K562 (cell line): ENCODE measurements around the gene BTBD10. TPM values are rescaled to one million over a fixed set of nuclear protein-coding genes. Genes with fewer than 3 reads are reported as not detected.
A peak's percentile ranks its signal among the peaks of the same experiment; 100 is the strongest.

Experiments used
- ATAC-seq: fragments of 200-7000 bp; cut with Tn5 transposase; 3 replicates; pipeline ENCODE4 v1.9.1; 2020; ENCODE audit warnings: moderate library complexity
- BruUV-seq: library from RNA; stranded (reverse); fragments of 400-500 nt; replicated peaks from 2 replicates; lab custom pipeline; 2021; lab: Mats Ljungman, UMichigan
- CTCF ChIA-PET: fragments of 300-600 bp; formaldehyde crosslinking; extraction: SDS; loops from one replicate; lab custom pipeline; 2021; ENCODE audit warnings: low intra/inter-chr PET ratio; lab: Yijun Ruan, JAX
- POLR2A ChIA-PET: fragments of 300-600, 350-650 bp; sonication (Branson Sonifier 250); formaldehyde crosslinking; extraction: SDS; loops from one replicate; lab custom pipeline; 2021; ENCODE audit warnings: antibody characterized with exemption, inconsistent platforms; lab: Yijun Ruan, JAX
- DNase-seq, 4 experiments: peaks; one replicate each; pipeline versions ENCODE4 v3.0.0 to v3.0.0-alpha.2; 2011 to 2018; ENCODE audit warnings: low spot score in 3 of 4, mixed read lengths in 3 of 4; ENCODE audit errors: extremely low read depth in 1 of 4
- FAIRE-seq: peaks from 2 replicates; lab custom pipeline; 2011; peaks lifted over from hg19 to GRCh38; lab: Jason Lieb, UNC
- H2AFZ ChIP-seq: 2 replicates; pipeline ENCODE4 v1.6.0; 2011; ENCODE audit warnings: low read depth, low read length, control low read depth, inconsistent platforms
- H3K27ac ChIP-seq: fragments of 200-600 bp; 3 replicates; pipeline ENCODE4 v1.8.0; 2011; ENCODE audit warnings: low read depth, mild to moderate bottlenecking, control low read depth, inconsistent platforms, low read length, moderate library complexity, mixed read lengths; ENCODE audit errors: extremely low read depth
- H3K27me3 ChIP-seq, 2 experiments: fragments of 300-600 bp in 1 of 2; 2 replicates in 1 of 2; 3 replicates in 1 of 2; pipeline versions ENCODE4 v1.6.0 to v1.8.0; 2011; ENCODE audit warnings: inconsistent platforms in 2 of 2, low read length in 2 of 2, mild to moderate bottlenecking in 1 of 2, mixed read lengths in 1 of 2, moderate library complexity in 1 of 2; ENCODE audit not compliant: control insufficient read depth in 2 of 2, insufficient read depth in 2 of 2
- H3K36me3 ChIP-seq: fragments of 300-600 bp; 3 replicates; pipeline ENCODE4 v1.8.0; 2011; ENCODE audit warnings: mild to moderate bottlenecking, low read length, inconsistent platforms; ENCODE audit not compliant: control insufficient read depth, insufficient read depth
- H3K4me1 ChIP-seq, 2 experiments: fragments of 200-600 bp in 1 of 2; replicated peaks in 1 of 2; 2 replicates in 1 of 2; 3 replicates in 1 of 2; pipeline versions ENCODE4 v1.5.1 to v1.8.0; 2011; ENCODE audit warnings: inconsistent platforms in 2 of 2, low read length in 2 of 2, mild to moderate bottlenecking in 1 of 2, mixed read lengths in 1 of 2, moderate library complexity in 1 of 2; ENCODE audit not compliant: control insufficient read depth in 2 of 2, insufficient read depth in 2 of 2
- H3K4me2 ChIP-seq: 2 replicates; pipeline ENCODE4 v1.6.1; 2011; ENCODE audit warnings: low read length, control low read depth, inconsistent platforms, mixed read lengths; ENCODE audit not compliant: insufficient read depth
- H3K4me3 ChIP-seq: fragments of 200-600 bp; sonication (generic), shearing (Covaris generic); 2 replicates; pipeline ENCODE4 v1.5.1; 2016; ENCODE audit warnings: control low read depth, inconsistent platforms
- H3K79me2 ChIP-seq: fragments of 200-600 bp; 3 replicates; pipeline ENCODE4 v1.8.0; 2011; ENCODE audit warnings: low read length, inconsistent platforms; ENCODE audit not compliant: control insufficient read depth, insufficient read depth
- H3K9ac ChIP-seq, 2 experiments: 2 replicates each; pipeline versions ENCODE4 v1.6.0 to v1.6.1; 2011; ENCODE audit warnings: low read depth in 2 of 2, low read length in 2 of 2, control low read depth in 1 of 2, inconsistent platforms in 1 of 2, mild to moderate bottlenecking in 1 of 2, mixed read lengths in 1 of 2; ENCODE audit not compliant: insufficient read depth in 1 of 2
- H3K9me1 ChIP-seq: one replicate; pipeline ENCODE4 v1.6.0; 2011; ENCODE audit warnings: inconsistent platforms, mild to moderate bottlenecking, low read length, moderate library complexity; ENCODE audit not compliant: control insufficient read depth, insufficient read depth
- H3K9me3 ChIP-seq: replicated peaks from 2 replicates; pipeline ENCODE4 v1.5.1; 2011; ENCODE audit warnings: low read depth, low read length, inconsistent platforms; ENCODE audit not compliant: control insufficient read depth, insufficient read depth
- H4K20me1 ChIP-seq: replicated peaks from 2 replicates; pipeline ENCODE4 v1.6.1; 2011; ENCODE audit warnings: low read length, inconsistent platforms, mixed read lengths; ENCODE audit not compliant: control insufficient read depth, insufficient read depth
- AFF4 ChIP-seq: sonication (generic); formaldehyde crosslinking; IDR thresholded peaks from 2 replicates; pipeline ENCODE4 v1.8.0; 2023; ENCODE audit warnings: mild to moderate bottlenecking, missing genetic modification reagents
- CBX1 ChIP-seq: sonication (generic); IDR thresholded peaks from 2 replicates; pipeline ENCODE4 v1.6.1; 2016; ENCODE audit warnings: antibody characterized with exemption, low read depth, mild to moderate bottlenecking
- CBX3 ChIP-seq, 2 experiments: IDR thresholded peaks; 1 replicate in 1 of 2; 2 replicates in 1 of 2; pipeline ENCODE4 v1.6.1; 2012; ENCODE audit warnings: inconsistent platforms in 2 of 2, low read length in 2 of 2, borderline replicate concordance in 1 of 2, control low read depth in 1 of 2
- CTCFL ChIP-seq: IDR thresholded peaks from 2 replicates; pipeline ENCODE4 v1.6.1; 2011; ENCODE audit warnings: borderline replicate concordance, low read depth, mild to moderate bottlenecking, moderate library complexity, low read length; ENCODE audit not compliant: insufficient read depth, poor library complexity, severe bottlenecking
- HDAC8 ChIP-seq: fragments of 450-650 bp; IDR thresholded peaks from 2 replicates; pipeline ENCODE4 v1.6.1; 2016; ENCODE audit warnings: mild to moderate bottlenecking, missing genetic modification characterization, moderate library complexity, missing compliant biosample characterization
- NFYB ChIP-seq: IDR thresholded peaks from 2 replicates; pipeline ENCODE4 v1.6.1; 2011; ENCODE audit warnings: mild to moderate bottlenecking, moderate library complexity; ENCODE audit not compliant: insufficient read length; ENCODE audit errors: extremely low read depth
- RAD21 ChIP-seq, 2 experiments: fragments of 250-450 bp in 1 of 2; fragments of 450-650 bp in 1 of 2; sonication (Bioruptor Pico) in 1 of 2; formaldehyde crosslinking in 1 of 2; IDR thresholded peaks in 1 of 2; conservative IDR thresholded peaks in 1 of 2; 2 replicates each; pipeline versions ENCODE4 v1.4.0 to v1.8.0; 2020 to 2022; ENCODE audit warnings: mild to moderate bottlenecking in 2 of 2, moderate library complexity in 1 of 2
- STAG1 ChIP-seq: sonication (generic); formaldehyde crosslinking; IDR thresholded peaks from 2 replicates; pipeline ENCODE4 v1.5.0; 2020; ENCODE audit warnings: missing genetic modification reagents, borderline replicate concordance
- ZBTB33 ChIP-seq: sonication (generic); formaldehyde crosslinking; IDR thresholded peaks from 2 replicates; pipeline ENCODE4 v1.8.1; 2023; ENCODE audit warnings: mild to moderate bottlenecking, missing genetic modification reagents
- ZNF133 ChIP-seq: fragments of 250-450 bp; sonication (Bioruptor Pico); IDR thresholded peaks from 2 replicates; pipeline ENCODE4 v1.4.0; 2020; ENCODE audit warnings: mild to moderate bottlenecking
- ZNF23 ChIP-seq: fragments of 250-450 bp; sonication (Bioruptor Pico); IDR thresholded peaks from 2 replicates; pipeline ENCODE4 v1.4.0; 2020; ENCODE audit warnings: mild to moderate bottlenecking
- WGBS: fragments of 100-300 bp; shearing (Covaris generic); methylation state at CpG from one replicate; pipeline ENCODE4 v1.1.6; 2016; ENCODE audit warnings: low coverage, mixed read lengths; ENCODE audit not compliant: insufficient coverage; ENCODE audit errors: missing lambda C conversion rate; 5-methylcytosine and 5-hydroxymethylcytosine counted together
- in situ Hi-C: fragments of 300-500 bp; cut with MboI; formaldehyde crosslinking; loops from 4 replicates; pipeline ENCODE4 v1.15.0; 2018; ENCODE audit warnings: inconsistent platforms, mixed read lengths
- intact Hi-C: fragments of 100-400 bp; cut with micrococcal nuclease; formaldehyde crosslinking; loops from 2 replicates; pipeline ENCODE4 v1.14.2; 2022
- polyA plus RNA-seq, 8 experiments: library from polyadenylated mRNA; depleted of rRNA in 4 of 8; stranded (reverse) in 5 of 8; unstranded in 3 of 8; fragments of >200 nt; fragmentation: Nextera tagmentation in 2 of 8; fragmentation: Illumina TruSeq in 1 of 8; extraction: Ambion mirVana in 2 of 8; extraction: Trizol in 1 of 8; gene quantifications; 2 replicates each; pipeline versions ENCODE4 v1.2.1 to v1.2.3, GENCODE V29; 2011 to 2014; ENCODE audit warnings: inconsistent platforms in 1 of 8, missing spikeins in 1 of 8
- total RNA-seq, 7 experiments: library from RNA; depleted of rRNA in 6 of 7; stranded (reverse); fragments of >200 nt in 6 of 7; fragmentation: Illumina TruSeq in 2 of 7; extraction: Trizol in 2 of 7; gene quantifications; 2 replicates each; pipeline versions ENCODE4 v1.2.1 to v1.2.3, GENCODE V29; 2011 to 2021; ENCODE audit warnings: low replicate concordance in 1 of 7

Gene BTBD10
- total and polyA plus RNA-seq, 9 of the 15 experiments (the other 6 are each of a cell fraction or from before 2014, with no cell fraction given) = 11.6 to 22.8 (median 16.3) TPM

GRCh38 chr11:13486926-13487660 lies 24.1 kb upstream of the BTBD10 start:
- no peak for FAIRE-seq
- TF ChIP-seq ZNF23 = no peak
- peak; percentile 45 for TF ChIP-seq NFYB
- TF ChIP-seq ZBTB33 (CRISPR knock-in tag) = peak; percentile 62; the same call in 1 of the 2 replicates
- no peak for TF ChIP-seq AFF4
- TF ChIP-seq HDAC8 (tag) = no peak
- TF ChIP-seq CBX1 = peak; percentile 68
- peak in 1 of 2 experiments; percentile 40; a peak in 2 of 4 replicates for TF ChIP-seq RAD21 (CRISPR knock-in tag; conservative IDR thresholded peaks at IDR 0.05 in 1 of 2, IDR thresholded peaks at IDR 0.05 in 1 of 2)
- TF ChIP-seq ZNF133 = no peak
- 0 out of 3 replicates have a peak, but pooled peaks of 1 of the 2 experiments have one; percentile 39 for TF ChIP-seq CBX3 (IDR thresholded peaks at IDR 0.05; ENCODE audit: borderline replicate concordance in 1 of 2, low read length in 2 of 2)
- TF ChIP-seq CTCFL = peak; percentile 67
- TF ChIP-seq STAG1 (CRISPR knock-in tag) = no peak

More at GRCh38 chr11:13486926-13487660, 24.1 kb upstream of the BTBD10 start:
- no peaks in the 10 kb centered on the region for H3K9me1 ChIP-seq
- DNase-seq (peak; percentile 13 to 61 (median 18)), ATAC-seq (peak; percentile 99)
- H3K79me2 ChIP-seq = no peaks in the 10 kb centered on the region
- H3K9me3 ChIP-seq = no peaks in the 10 kb centered on the region; the same call in 1 of the 2 replicates
- no peaks in the 10 kb centered on the region; a peak in 1 of 5 replicates for H3K27me3 ChIP-seq
- intact Hi-C loops = no loop called here
- H3K27ac ChIP-seq = no peak overlapping the region; the same call in 2 of the 3 replicates
- no peaks in the 10 kb centered on the region for H4K20me1 ChIP-seq
- no peak overlapping the region for H3K9ac ChIP-seq
- POLR2A ChIA-PET = interaction anchor here (0.8 to 1.7 kb wide), 2 partner anchors 12 to 24 kb away, joined by 3 to 6 read pairs; partner anchors contain the start of gene BTBD10
- H3K4me3 ChIP-seq = no peak overlapping the region
- WGBS = 37% methylated on average over 22 of the region's 26 CpGs
- H3K4me1 ChIP-seq = peaks cover 0 to 4% of the 10 kb centered on the region in 2 experiments; a peak in 3 of 5 replicates
- BruUV-seq = no TSS peak
- in situ Hi-C loops = no loop called here
- H3K4me2 ChIP-seq = peak overlapping the region; percentile 41
- CTCF ChIA-PET = no interaction called here
- H2AFZ ChIP-seq = peak overlapping the region; percentile 93
- no peaks in the 10 kb centered on the region for H3K36me3 ChIP-seq
